ENCODE results near the gene MED27. TPM values are rescaled to one million over a fixed set of nuclear protein-coding genes. Genes with fewer than 3 reads are reported as not detected.

Gene MED27
- total and polyA plus RNA-seq, 2 of the 8 experiments (the other 6 are each of a cell fraction or from before 2014, with no cell fraction given): 29.9 to 56.5 TPM

DNA sequence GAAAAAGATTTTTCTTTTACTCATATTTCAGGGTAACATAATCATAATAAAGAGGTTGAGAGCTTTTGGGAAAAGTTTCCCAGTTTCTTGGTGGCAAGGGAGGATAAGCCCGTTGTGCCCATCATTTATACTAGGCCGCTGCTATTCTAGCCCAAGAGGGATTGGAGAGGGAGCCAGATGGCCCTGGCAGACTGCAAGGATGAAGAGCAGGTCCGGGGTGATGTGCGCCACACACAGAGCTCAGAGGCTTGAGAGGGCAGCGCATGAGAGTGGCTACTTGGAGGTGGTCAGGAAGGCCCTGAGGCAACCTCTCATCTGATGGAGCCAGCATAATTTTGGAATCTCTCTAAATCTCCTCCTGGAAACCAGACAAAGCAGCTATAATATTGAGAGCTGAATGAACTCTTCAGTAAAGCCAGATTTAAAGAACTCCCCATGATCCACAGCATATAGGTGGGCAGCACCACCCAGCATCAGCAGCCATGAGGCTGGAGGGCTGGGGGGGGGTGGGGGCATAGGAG, 110.1 kb downstream of the MED27 start (continued):
- TF ChIP-seq EZH2 (IDR thresholded peaks at IDR 0.05; ENCODE audit: low read depth, low read length, severe bottlenecking) (no peak), EGR1 (IDR thresholded peaks at IDR 0.05; ENCODE audit: borderline replicate concordance, low read depth, low read length) (no peak), KDM4A (IDR thresholded peaks at IDR 0.05; ENCODE audit: low read depth, low read length, severe bottlenecking) (no peak), KDM5A (IDR thresholded peaks at IDR 0.05; ENCODE audit: low read length) (no peak), TAF1 (IDR thresholded peaks at IDR 0.05; ENCODE audit: low read depth, low read length) (no peak)
